GM19239 (cell line): ENCODE results near the gene POU2F3.

Experiments
- DNase-seq: peaks from one replicate; pipeline ENCODE4 v3.0.0; 2011; ENCODE audit warnings: low spot score; ENCODE audit not compliant: insufficient read length
- FAIRE-seq: peaks from 2 replicates; lab custom pipeline; 2011; peaks lifted over from hg19 to GRCh38; lab: Jason Lieb, UNC

POU2F3 gene

GRCh38 chr11:120306519-120307242 lies 66.7 kb downstream of the POU2F3 start:
- no peak for FAIRE-seq

GRCh38 chr11:120307476-120307875 lies 67.5 kb downstream of the POU2F3 start:
- DNase-seq (no peak), FAIRE-seq (no peak)

More at GRCh38 chr11:120306519-120307242, 66.7 kb downstream of the POU2F3 start:
- DNase-seq: no peak

GRCh38 chr11:120308081-120308480 lies 68.1 kb downstream of the POU2F3 start:
- no peak for DNase-seq
- FAIRE-seq: no peak

GRCh38 chr11:120310870-120311269 lies 70.9 kb downstream of the POU2F3 start:
- DNase-seq: no peak
- FAIRE-seq: no peak

- DNase-seq: no peak
These were observed 74.9 kb downstream of the POU2F3 start for GRCh38 chr11:120314861-120315260.

GRCh38 chr11:120316880-120317688 lies 77.1 kb downstream of the POU2F3 start:
- DNase-seq: no peak
- FAIRE-seq: no peak

More at GRCh38 chr11:120314861-120315260, 74.9 kb downstream of the POU2F3 start:
- no peak for FAIRE-seq

GRCh38 chr11:120317689-120318480 lies 77.9 kb downstream of the POU2F3 start:
- FAIRE-seq (no peak), DNase-seq (no peak)

GRCh38 chr11:120318906-120319305 lies 79.0 kb downstream of the POU2F3 start:
- FAIRE-seq (no peak), DNase-seq (no peak)

GRCh38 chr11:120324932-120325810 lies 85.2 kb downstream of the POU2F3 start, which contains the start of gene TLCD5:
TLCD5 (plus strand) TSS chr11:120325299; CDS start chr11:120327442, 2,143 bp downstream.
- DNase-seq: no peak
- FAIRE-seq: no peak

- no peak for DNase-seq
- no peak for FAIRE-seq
These were observed 86.3 kb downstream of the POU2F3 start for GRCh38 chr11:120326228-120326627.

- FAIRE-seq: no peak
These were observed 86.9 kb downstream of the POU2F3 start for GRCh38 chr11:120326845-120327281.

GRCh38 chr11:120327311-120327710 lies 87.4 kb downstream of the POU2F3 start:
- DNase-seq: no peak
- FAIRE-seq: no peak

More at GRCh38 chr11:120326845-120327281, 86.9 kb downstream of the POU2F3 start:
- no peak for DNase-seq

GRCh38 chr11:120329556-120329955 lies 89.6 kb downstream of the POU2F3 start:
- no peak for FAIRE-seq
- no peak for DNase-seq

- no peak for DNase-seq
- FAIRE-seq: no peak
These were observed 90.1 kb downstream of the POU2F3 start for GRCh38 chr11:120330045-120330444.

- DNase-seq: no peak
- no peak for FAIRE-seq
These were observed 91.5 kb downstream of the POU2F3 start for GRCh38 chr11:120331301-120331996.

- no peak for DNase-seq
These were observed 93.1 kb downstream of the POU2F3 start for GRCh38 chr11:120332822-120333716.

GRCh38 chr11:120333801-120334200 lies 93.9 kb downstream of the POU2F3 start:
- no peak for FAIRE-seq
- DNase-seq: no peak

More at GRCh38 chr11:120332822-120333716, 93.1 kb downstream of the POU2F3 start:
- FAIRE-seq: no peak

GRCh38 chr11:120334332-120334731 lies 94.4 kb downstream of the POU2F3 start:
- FAIRE-seq: no peak

More at GRCh38 chr11:120334332-120334731, 94.4 kb downstream of the POU2F3 start:
- no peak for DNase-seq
